ENCODE results near the gene POC1B.
"Not testable (repeated sequence)": the region's sequence is repeated elsewhere in the genome, so short reads cannot be mapped to it uniquely, and the experiment has no call there.

The POC1B gene

GRCh38 chr12:89459279-89459678, 66.6 kb downstream of the POC1B start:
- not testable (repeated sequence) for DNase-seq

- DNase-seq, result no peak
Measured at GRCh38 chr12:89456565-89456964, 69.3 kb downstream of the POC1B start.

GRCh38 chr12:89454080-89454848, 71.6 kb downstream of the POC1B start:
- no peak for DNase-seq

GRCh38 chr12:89453121-89453978, 72.5 kb downstream of the POC1B start:
- no peak for DNase-seq

- no peak for DNase-seq
Measured at GRCh38 chr12:89451841-89452251, 74.0 kb downstream of the POC1B start.

GRCh38 chr12:89450907-89451306, 74.9 kb downstream of the POC1B start:
- no peak for DNase-seq

- no peak for DNase-seq
Measured at GRCh38 chr12:89448951-89449371, 76.9 kb downstream of the POC1B start.

- DNase-seq, result no peak
Measured at GRCh38 chr12:89448526-89448925, 77.3 kb downstream of the POC1B start.

- no peak for DNase-seq
Measured at GRCh38 chr12:89439941-89440340, 85.9 kb downstream of the POC1B start.

- no peak for DNase-seq
Measured at GRCh38 chr12:89437231-89437630, 88.6 kb downstream of the POC1B start.

GRCh38 chr12:89436062-89436461, 89.8 kb downstream of the POC1B start:
- DNase-seq, result no peak

GRCh38 chr12:89433634-89434033, 92.2 kb downstream of the POC1B start:
- no peak for DNase-seq

- DNase-seq, result no peak
Measured at GRCh38 chr12:89432396-89432795, 93.5 kb downstream of the POC1B start.

- DNase-seq, result no peak
Measured at GRCh38 chr12:89429528-89429927, 96.3 kb downstream of the POC1B start.

- no peak for DNase-seq
Measured at GRCh38 chr12:89427508-89428156, 98.2 kb downstream of the POC1B start.

- no peak for DNase-seq
Measured at GRCh38 chr12:89424846-89425245, 101.0 kb downstream of the POC1B start.

GRCh38 chr12:89424389-89424788, 101.5 kb downstream of the POC1B start:
- no peak for DNase-seq

- DNase-seq, result no peak
Measured at GRCh38 chr12:89421092-89421835, 104.6 kb downstream of the POC1B start.

GRCh38 chr12:89418228-89418910, 107.5 kb downstream of the POC1B start:
- DNase-seq, result no peak

- no peak for DNase-seq
Measured at GRCh38 chr12:89417246-89417977, 108.4 kb downstream of the POC1B start.

- no peak for DNase-seq
Measured at GRCh38 chr12:89416049-89416792, 109.6 kb downstream of the POC1B start.
